Measurements from ENCODE around the gene ISLR2.
"Not testable (repeated sequence)": the region's sequence is repeated elsewhere in the genome, so short reads cannot be mapped to it uniquely, and the experiment has no call there.

Gene ISLR2, protein sequence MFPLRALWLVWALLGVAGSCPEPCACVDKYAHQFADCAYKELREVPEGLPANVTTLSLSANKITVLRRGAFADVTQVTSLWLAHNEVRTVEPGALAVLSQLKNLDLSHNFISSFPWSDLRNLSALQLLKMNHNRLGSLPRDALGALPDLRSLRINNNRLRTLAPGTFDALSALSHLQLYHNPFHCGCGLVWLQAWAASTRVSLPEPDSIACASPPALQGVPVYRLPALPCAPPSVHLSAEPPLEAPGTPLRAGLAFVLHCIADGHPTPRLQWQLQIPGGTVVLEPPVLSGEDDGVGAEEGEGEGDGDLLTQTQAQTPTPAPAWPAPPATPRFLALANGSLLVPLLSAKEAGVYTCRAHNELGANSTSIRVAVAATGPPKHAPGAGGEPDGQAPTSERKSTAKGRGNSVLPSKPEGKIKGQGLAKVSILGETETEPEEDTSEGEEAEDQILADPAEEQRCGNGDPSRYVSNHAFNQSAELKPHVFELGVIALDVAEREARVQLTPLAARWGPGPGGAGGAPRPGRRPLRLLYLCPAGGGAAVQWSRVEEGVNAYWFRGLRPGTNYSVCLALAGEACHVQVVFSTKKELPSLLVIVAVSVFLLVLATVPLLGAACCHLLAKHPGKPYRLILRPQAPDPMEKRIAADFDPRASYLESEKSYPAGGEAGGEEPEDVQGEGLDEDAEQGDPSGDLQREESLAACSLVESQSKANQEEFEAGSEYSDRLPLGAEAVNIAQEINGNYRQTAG

GRCh38 chr15:74130155-74130848, at the start of gene ISLR2:
TSS of gene ISLR2 (plus strand) at chr15:74130586. CDS start at chr15:74132755, 2,169 bp downstream.
- no peak for TF ChIP-seq CTCF (IDR thresholded peaks at IDR 0.05; ENCODE audit: low read length, missing control alignments)
- H3K4me3 ChIP-seq (replicated peaks; ENCODE audit: low read depth, low read length): no peak within 1 kb of the TSS
- DNase-seq (ENCODE audit: low read depth): no peak

- not testable (repeated sequence) for DNase-seq (ENCODE audit: low read depth)
Measured at GRCh38 chr15:74082450-74082849, 47.9 kb upstream of the ISLR2 start, which contains the start of gene GOLGA6A. TSS of gene GOLGA6A (minus strand) at chr15:74082550. CDS start at chr15:74082509, 41 bp downstream.

GRCh38 chr15:74094567-74094966, 35.8 kb upstream of the ISLR2 start:
- not testable (repeated sequence) for DNase-seq (ENCODE audit: low read depth); H3K4me3 ChIP-seq (replicated peaks; ENCODE audit: low read depth, low read length)

More at GRCh38 chr15:74082450-74082849, 47.9 kb upstream of the ISLR2 start, which contains the start of gene GOLGA6A:
- H3K4me3 ChIP-seq (replicated peaks; ENCODE audit: low read depth, low read length): not testable (repeated sequence)

DNA sequence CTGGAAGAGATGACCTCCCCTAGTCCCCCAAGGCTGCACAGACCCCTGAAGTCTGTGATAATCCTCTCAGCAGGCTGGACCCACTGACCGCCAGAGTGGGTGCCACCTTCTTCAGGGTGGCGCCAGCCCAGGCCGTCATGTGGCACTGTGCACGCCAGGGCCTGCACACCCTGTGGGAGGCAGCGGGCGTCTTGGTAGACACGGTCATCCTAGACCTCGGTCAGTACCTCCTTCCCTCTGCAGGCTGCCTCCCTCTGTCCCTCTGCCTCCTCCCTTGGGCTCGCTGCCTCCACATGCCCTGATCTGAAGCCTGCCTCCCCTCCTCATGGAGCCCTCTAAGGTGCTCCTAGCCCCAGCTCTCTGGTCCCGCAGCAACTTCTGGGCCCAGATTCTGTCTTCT, 34.8 kb upstream of the ISLR2 start:
- H3K4me3 ChIP-seq (replicated peaks; ENCODE audit: low read depth, low read length); DNase-seq (ENCODE audit: low read depth): not testable (repeated sequence)

DNA sequence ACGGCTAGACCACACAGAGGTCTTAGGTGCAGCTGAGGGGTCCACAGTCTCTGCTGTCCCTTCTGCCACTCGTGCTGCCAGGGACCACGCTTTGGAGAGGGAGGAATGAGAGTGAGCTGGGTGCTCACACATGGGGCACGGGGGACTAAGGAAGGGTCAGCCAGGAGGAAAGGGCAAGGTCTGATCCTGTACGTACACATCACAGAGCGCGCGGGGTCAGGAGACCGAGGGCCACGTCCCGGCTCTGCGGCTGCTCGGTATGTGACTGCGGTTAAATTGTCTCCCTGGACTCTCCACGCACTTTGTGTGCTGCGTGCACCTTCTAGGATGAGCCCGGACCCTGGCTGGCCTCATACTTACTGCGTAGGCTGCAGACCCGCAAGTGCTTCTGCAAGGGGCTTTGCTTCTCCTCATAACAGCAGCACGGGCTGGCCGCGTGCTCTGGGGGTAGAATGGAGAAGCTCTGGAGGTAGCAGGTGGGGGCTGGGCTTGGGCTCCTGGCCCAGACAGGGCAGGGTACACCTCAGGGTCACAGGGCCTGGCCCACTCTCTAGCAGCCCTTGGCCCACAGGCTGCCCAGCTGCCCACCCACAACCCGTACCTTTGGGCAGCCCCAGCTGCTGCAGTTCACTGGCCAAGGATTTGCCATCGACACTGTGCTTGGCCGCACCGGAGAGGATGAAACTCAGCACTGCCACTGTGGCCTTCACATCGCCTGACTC, 33.5 kb upstream of the ISLR2 start:
- not testable (repeated sequence) for DNase-seq (ENCODE audit: low read depth); H3K4me3 ChIP-seq (replicated peaks; ENCODE audit: low read depth, low read length)

DNA sequence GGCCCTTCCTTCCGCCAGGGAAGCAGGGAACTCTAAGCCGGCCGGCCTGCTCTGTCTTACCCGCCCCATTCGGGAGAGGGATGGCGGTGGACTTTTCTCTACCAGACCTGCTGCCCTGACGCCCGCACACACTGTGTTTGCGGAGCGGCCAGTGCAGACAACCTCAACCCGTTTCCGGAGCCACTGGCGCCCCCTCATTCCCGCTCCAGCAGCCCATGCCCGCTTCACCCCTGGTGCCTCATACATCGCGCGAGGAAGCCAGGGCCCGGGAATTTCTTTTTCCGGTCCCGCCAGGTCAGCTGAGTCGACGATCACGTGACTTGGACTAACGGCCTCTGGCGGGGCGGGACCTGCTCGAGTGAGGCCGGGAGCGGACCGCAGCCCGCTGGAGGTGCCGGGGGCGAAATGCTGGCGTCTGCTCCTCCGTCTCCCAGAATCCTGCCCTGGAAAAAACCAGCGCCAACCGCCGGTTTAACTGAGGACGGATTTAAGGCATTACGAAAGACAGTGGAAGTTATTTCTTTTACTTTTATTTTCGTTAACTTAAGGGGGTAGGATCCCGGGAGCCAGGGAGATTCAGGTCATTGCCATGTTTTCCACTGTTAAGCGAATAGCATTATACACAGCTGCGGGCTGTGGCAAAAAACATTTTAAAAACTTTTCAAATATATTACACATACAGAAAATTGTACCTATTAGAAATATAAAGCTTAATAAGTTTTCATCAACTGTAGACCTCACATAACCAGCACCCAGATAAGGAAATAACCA, 30.2 kb upstream of the ISLR2 start:
- DNase-seq (ENCODE audit: low read depth): peak; percentile 90
- H3K4me3 ChIP-seq (replicated peaks; ENCODE audit: low read depth, low read length): peak overlapping the region; percentile 43

- H3K4me3 ChIP-seq (replicated peaks; ENCODE audit: low read depth, low read length): no peak overlapping the region
- DNase-seq (ENCODE audit: low read depth): no peak
- no peak for TF ChIP-seq CTCF (IDR thresholded peaks at IDR 0.05; ENCODE audit: low read length, missing control alignments)
Measured at GRCh38 chr15:74108111-74108510, 22.3 kb upstream of the ISLR2 start.

DNA sequence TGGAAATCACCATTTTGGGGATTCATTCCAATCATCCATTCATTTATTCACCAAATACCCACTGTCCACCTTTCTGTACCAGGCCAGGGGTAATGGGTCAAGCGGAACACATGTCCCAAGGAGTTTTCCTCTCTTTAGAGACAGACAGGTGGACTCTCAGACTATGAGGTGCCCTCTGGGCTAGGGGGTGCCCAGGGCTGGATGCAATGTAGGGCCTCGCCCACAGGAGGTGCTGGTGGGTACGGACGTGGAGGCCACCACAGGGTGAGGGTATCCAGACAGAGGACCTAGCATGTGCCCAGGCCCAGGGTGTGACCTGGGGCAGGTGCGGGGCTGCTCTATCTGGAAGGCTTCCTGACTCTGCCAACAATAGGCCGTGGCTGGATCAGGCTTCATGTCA, 21.8 kb upstream of the ISLR2 start:
- TF ChIP-seq CTCF (IDR thresholded peaks at IDR 0.05; ENCODE audit: low read length, missing control alignments): peak; percentile 4
- H3K4me3 ChIP-seq (replicated peaks; ENCODE audit: low read depth, low read length); DNase-seq (ENCODE audit: low read depth): not testable (repeated sequence)
